ENCODE measurements around the gene LCE3E.
"Not testable (repeated sequence)": the region's sequence is repeated elsewhere in the genome, so short reads cannot be mapped to it uniquely, and the experiment has no call there.

LCE3E gene

GRCh38 chr1:152566681-152567080, at the start of gene LCE3E:
Gene LCE3E, minus strand, starts transcription at chr1:152566780. Its CDS starts 572 bp downstream, at chr1:152566208.
- Histone ChIP-seq H3K9me3 (ENCODE audit: control insufficient read depth, insufficient read depth, low read length) (no peaks in the 10 kb centered on the region; the same call in 1 of the 2 replicates), H3K9ac (ENCODE audit: low read depth, low read length) (no peak within 1 kb of the TSS), H3K4me1 (ENCODE audit: insufficient read depth, low read length) (no peaks in the 10 kb centered on the region), H3K36me3 (ENCODE audit: insufficient read depth, low read length) (no peaks in the 10 kb centered on the region; the same call in 1 of the 2 replicates)

GRCh38 chr1:152613511-152613910, 46.9 kb upstream of the LCE3E start, which contains the start of gene LCE3B:
Gene LCE3B, plus strand, starts transcription at chr1:152613811. Its CDS starts 0 bp downstream, at chr1:152613811.
- 0 out of 2 replicates have a peak, but pooled peaks cover under 1% of the 10 kb centered on the region for H3K9me3 ChIP-seq (ENCODE audit: control insufficient read depth, insufficient read depth, low read length)
- H3K4me1 ChIP-seq (ENCODE audit: insufficient read depth, low read length): no peaks in the 10 kb centered on the region
- H3K36me3 ChIP-seq (ENCODE audit: insufficient read depth, low read length): no peaks in the 10 kb centered on the region
- H3K9ac ChIP-seq (ENCODE audit: low read depth, low read length): no peak within 1 kb of the TSS

- H3K36me3 ChIP-seq (ENCODE audit: insufficient read depth, low read length): no peaks in the 10 kb centered on the region
- no peaks in the 10 kb centered on the region for H3K9me3 ChIP-seq (ENCODE audit: control insufficient read depth, insufficient read depth, low read length)
- no peak within 1 kb of the TSS for H3K9ac ChIP-seq (ENCODE audit: low read depth, low read length)
- no peaks in the 10 kb centered on the region for H3K4me1 ChIP-seq (ENCODE audit: insufficient read depth, low read length)
Measured at GRCh38 chr1:152599934-152600333, 33.4 kb upstream of the LCE3E start, which contains the start of gene LCE3C. Gene LCE3C, plus strand, starts transcription at chr1:152600234. Its CDS starts 498 bp downstream, at chr1:152600732.

GRCh38 chr1:152596986-152597385, 30.4 kb upstream of the LCE3E start:
- H3K36me3 ChIP-seq (ENCODE audit: insufficient read depth, low read length): no peaks in the 10 kb centered on the region
- H3K9ac ChIP-seq (ENCODE audit: low read depth, low read length): no peak overlapping the region
- no peaks in the 10 kb centered on the region for H3K9me3 ChIP-seq (ENCODE audit: control insufficient read depth, insufficient read depth, low read length)
- H3K4me1 ChIP-seq (ENCODE audit: insufficient read depth, low read length): no peaks in the 10 kb centered on the region

- Histone ChIP-seq H3K4me1 (ENCODE audit: insufficient read depth, low read length) (no peaks in the 10 kb centered on the region), H3K9ac (ENCODE audit: low read depth, low read length) (no peak overlapping the region), H3K9me3 (ENCODE audit: control insufficient read depth, insufficient read depth, low read length) (no peaks in the 10 kb centered on the region), H3K36me3 (ENCODE audit: insufficient read depth, low read length) (no peaks in the 10 kb centered on the region)
Measured at GRCh38 chr1:152585586-152585985, 19.0 kb upstream of the LCE3E start.

GRCh38 chr1:152582647-152583046, 16.1 kb upstream of the LCE3E start:
- no peaks in the 10 kb centered on the region for H3K4me1 ChIP-seq (ENCODE audit: insufficient read depth, low read length)
- H3K36me3 ChIP-seq (ENCODE audit: insufficient read depth, low read length): no peaks in the 10 kb centered on the region
- no peak overlapping the region for H3K9ac ChIP-seq (ENCODE audit: low read depth, low read length)
- no peaks in the 10 kb centered on the region for H3K9me3 ChIP-seq (ENCODE audit: control insufficient read depth, insufficient read depth, low read length)

- no peak within 1 kb of the TSS for H3K9ac ChIP-seq (ENCODE audit: low read depth, low read length)
- H3K9me3 ChIP-seq (ENCODE audit: control insufficient read depth, insufficient read depth, low read length): no peaks in the 10 kb centered on the region
- no peaks in the 10 kb centered on the region for H3K4me1 ChIP-seq (ENCODE audit: insufficient read depth, low read length)
- H3K36me3 ChIP-seq (ENCODE audit: insufficient read depth, low read length): no peaks in the 10 kb centered on the region
Measured at GRCh38 chr1:152580433-152580832, 13.9 kb upstream of the LCE3E start, which contains the start of gene LCE3D. Gene LCE3D, minus strand, starts transcription at chr1:152580516. Its CDS starts 580 bp downstream, at chr1:152579936.

- not testable (repeated sequence) for H3K36me3 ChIP-seq (ENCODE audit: insufficient read depth, low read length); H3K9me3 ChIP-seq (ENCODE audit: control insufficient read depth, insufficient read depth, low read length); H3K9ac ChIP-seq (ENCODE audit: low read depth, low read length); H3K4me1 ChIP-seq (ENCODE audit: insufficient read depth, low read length)
Measured at GRCh38 chr1:152579526-152579925, 12.9 kb upstream of the LCE3E start.

GRCh38 chr1:152577168-152577567, 10.6 kb upstream of the LCE3E start:
- no peaks in the 10 kb centered on the region for H3K36me3 ChIP-seq (ENCODE audit: insufficient read depth, low read length)
- H3K9ac ChIP-seq (ENCODE audit: low read depth, low read length): no peak overlapping the region
- H3K4me1 ChIP-seq (ENCODE audit: insufficient read depth, low read length): no peaks in the 10 kb centered on the region
- H3K9me3 ChIP-seq (ENCODE audit: control insufficient read depth, insufficient read depth, low read length): no peaks in the 10 kb centered on the region

- Histone ChIP-seq H3K9me3 (ENCODE audit: control insufficient read depth, insufficient read depth, low read length) (no peaks in the 10 kb centered on the region), H3K9ac (ENCODE audit: low read depth, low read length) (no peak overlapping the region), H3K36me3 (ENCODE audit: insufficient read depth, low read length) (no peaks in the 10 kb centered on the region), H3K4me1 (ENCODE audit: insufficient read depth, low read length) (no peaks in the 10 kb centered on the region)
Measured at GRCh38 chr1:152565535-152566215, 905 bp downstream of the LCE3E start.

GRCh38 chr1:152565115-152565514, 1.5 kb downstream of the LCE3E start:
- Histone ChIP-seq H3K36me3 (ENCODE audit: insufficient read depth, low read length) (no peaks in the 10 kb centered on the region), H3K9ac (ENCODE audit: low read depth, low read length) (no peak overlapping the region), H3K9me3 (ENCODE audit: control insufficient read depth, insufficient read depth, low read length) (no peaks in the 10 kb centered on the region), H3K4me1 (ENCODE audit: insufficient read depth, low read length) (no peaks in the 10 kb centered on the region)

GRCh38 chr1:152548358-152548757, 18.2 kb downstream of the LCE3E start:
- H3K9ac ChIP-seq (ENCODE audit: low read depth, low read length); H3K4me1 ChIP-seq (ENCODE audit: insufficient read depth, low read length); H3K9me3 ChIP-seq (ENCODE audit: control insufficient read depth, insufficient read depth, low read length); H3K36me3 ChIP-seq (ENCODE audit: insufficient read depth, low read length): not testable (repeated sequence)

- no peak overlapping the region for H3K9ac ChIP-seq (ENCODE audit: low read depth, low read length)
- H3K4me1 ChIP-seq (ENCODE audit: insufficient read depth, low read length): no peaks in the 10 kb centered on the region
- H3K36me3 ChIP-seq (ENCODE audit: insufficient read depth, low read length): no peaks in the 10 kb centered on the region
- no peaks in the 10 kb centered on the region for H3K9me3 ChIP-seq (ENCODE audit: control insufficient read depth, insufficient read depth, low read length)
Measured at GRCh38 chr1:152546704-152547103, 19.9 kb downstream of the LCE3E start.

- Histone ChIP-seq H3K36me3 (ENCODE audit: insufficient read depth, low read length) (no peaks in the 10 kb centered on the region), H3K9me3 (ENCODE audit: control insufficient read depth, insufficient read depth, low read length) (no peaks in the 10 kb centered on the region), H3K4me1 (ENCODE audit: insufficient read depth, low read length) (no peaks in the 10 kb centered on the region), H3K9ac (ENCODE audit: low read depth, low read length) (no peak overlapping the region)
Measured at GRCh38 chr1:152543820-152544219, 22.8 kb downstream of the LCE3E start.

- Histone ChIP-seq H3K36me3 (ENCODE audit: insufficient read depth, low read length) (no peaks in the 10 kb centered on the region), H3K9ac (ENCODE audit: low read depth, low read length) (no peak overlapping the region), H3K4me1 (ENCODE audit: insufficient read depth, low read length) (no peaks in the 10 kb centered on the region), H3K9me3 (ENCODE audit: control insufficient read depth, insufficient read depth, low read length) (no peaks in the 10 kb centered on the region)
Measured at GRCh38 chr1:152539901-152540300, 26.7 kb downstream of the LCE3E start.

Measured in ES-I3 (cell line).